ENCODE data around the gene CATSPERE. TPM values are rescaled to one million over a fixed set of nuclear protein-coding genes. Genes with fewer than 3 reads are reported as not detected.
"Not testable (repeated sequence)": the region's sequence is repeated elsewhere in the genome, so short reads cannot be mapped to it uniquely, and the experiment has no call there.

The CATSPERE gene
- total RNA-seq, 2 experiments from 2014 or later = 0.17 TPM

- Mint-ChIP-seq H3K4me1 (ENCODE audit: low read depth) (peaks cover 4% of the 10 kb centered on the region), H3K27me3 (ENCODE audit: low read depth) (no peaks in the 10 kb centered on the region), H3K27ac (no peak overlapping the region), H3K36me3 (ENCODE audit: low read depth) (peaks cover 17% of the 10 kb centered on the region), H3K9me3 (peaks cover 3% of the 10 kb centered on the region), H3K4me3 (no peak overlapping the region)
- CTCF ChIA-PET = interaction anchor here (1.0 kb wide), 1 partner anchor 60 kb away, joined by 3 read pairs; no protein-coding TSS in a partner anchor
- no peak for DNase-seq
- intact Hi-C loops (cut with micrococcal nuclease) = no loop called here
These were observed 203.3 kb downstream of the CATSPERE start for GRCh38 chr1:244664353-244664752.

GRCh38 chr1:244665771-244666217, 204.7 kb downstream of the CATSPERE start:
- Mint-ChIP-seq H3K27ac (no peak overlapping the region), H3K4me1 (ENCODE audit: low read depth) (peaks cover 4% of the 10 kb centered on the region), H3K27me3 (ENCODE audit: low read depth) (no peaks in the 10 kb centered on the region), H3K36me3 (ENCODE audit: low read depth) (peaks cover 6% of the 10 kb centered on the region), H3K9me3 (peaks cover 3% of the 10 kb centered on the region), H3K4me3 (no peak overlapping the region)
- no peak for DNase-seq
- CTCF ChIA-PET = interaction anchor here (1.0 to 1.1 kb wide), 2 partner anchors 9 to 63 kb away, joined by 3 read pairs; no protein-coding TSS in a partner anchor
- intact Hi-C loops (cut with micrococcal nuclease) = no loop called here

- not testable (repeated sequence) for H3K4me3 Mint-ChIP-seq; H3K27ac Mint-ChIP-seq; H3K4me1 Mint-ChIP-seq (ENCODE audit: low read depth)
These were observed 205.8 kb downstream of the CATSPERE start for GRCh38 chr1:244666672-244667418.

GRCh38 chr1:244667797-244668196, 206.7 kb downstream of the CATSPERE start:
- Mint-ChIP-seq H3K4me1 (ENCODE audit: low read depth) (peaks cover under 1% of the 10 kb centered on the region), H3K27me3 (ENCODE audit: low read depth) (no peaks in the 10 kb centered on the region), H3K9me3 (no peaks in the 10 kb centered on the region), H3K4me3 (no peak overlapping the region), H3K36me3 (ENCODE audit: low read depth) (peaks cover 8% of the 10 kb centered on the region), H3K27ac (no peak overlapping the region)
- intact Hi-C loops (cut with micrococcal nuclease) = no loop called here
- DNase-seq = no peak
- CTCF ChIA-PET = no interaction called here

More at GRCh38 chr1:244666672-244667418, 205.8 kb downstream of the CATSPERE start:
- intact Hi-C loops (cut with micrococcal nuclease); DNase-seq; H3K9me3 Mint-ChIP-seq; H3K27me3 Mint-ChIP-seq (ENCODE audit: low read depth); H3K36me3 Mint-ChIP-seq (ENCODE audit: low read depth): not testable (repeated sequence)
- CTCF ChIA-PET = interaction anchor here (1.0 to 1.1 kb wide), 2 partner anchors 8 to 64 kb away, joined by 3 read pairs; no protein-coding TSS in a partner anchor

- Mint-ChIP-seq H3K27ac (no peak overlapping the region), H3K4me3 (no peak overlapping the region), H3K9me3 (no peaks in the 10 kb centered on the region), H3K27me3 (ENCODE audit: low read depth) (no peaks in the 10 kb centered on the region), H3K36me3 (ENCODE audit: low read depth) (peaks cover 17% of the 10 kb centered on the region), H3K4me1 (ENCODE audit: low read depth) (peaks cover 13% of the 10 kb centered on the region)
- intact Hi-C loops (cut with micrococcal nuclease) = no loop called here
- no peak for DNase-seq
- CTCF ChIA-PET = no interaction called here
These were observed 212.0 kb downstream of the CATSPERE start for GRCh38 chr1:244672946-244673682.

- Mint-ChIP-seq H3K27ac (no peak overlapping the region), H3K36me3 (ENCODE audit: low read depth) (peaks cover 23% of the 10 kb centered on the region), H3K4me1 (ENCODE audit: low read depth) (peaks cover 13% of the 10 kb centered on the region), H3K27me3 (ENCODE audit: low read depth) (no peaks in the 10 kb centered on the region), H3K4me3 (no peak overlapping the region), H3K9me3 (no peaks in the 10 kb centered on the region)
- no peak for DNase-seq
- intact Hi-C loops (cut with micrococcal nuclease) = no loop called here
- CTCF ChIA-PET = interaction anchor here (1.0 kb wide), 1 partner anchor 8 kb away, joined by 3 read pairs; no protein-coding TSS in a partner anchor
These were observed 213.4 kb downstream of the CATSPERE start for GRCh38 chr1:244674446-244674845.

- no peak for DNase-seq
- no peaks in the 10 kb centered on the region for H3K9me3 Mint-ChIP-seq
- H3K4me3 Mint-ChIP-seq = no peak overlapping the region
- H3K36me3 Mint-ChIP-seq (ENCODE audit: low read depth) = peaks cover 27% of the 10 kb centered on the region
- CTCF ChIA-PET = interaction anchor here (1.0 kb wide), 1 partner anchor 9 kb away, joined by 3 read pairs; no protein-coding TSS in a partner anchor
- no peak overlapping the region for H3K27ac Mint-ChIP-seq
- H3K27me3 Mint-ChIP-seq (ENCODE audit: low read depth) = no peaks in the 10 kb centered on the region
- H3K4me1 Mint-ChIP-seq (ENCODE audit: low read depth) = peaks cover 13% of the 10 kb centered on the region
- intact Hi-C loops (cut with micrococcal nuclease) = no loop called here
These were observed 214.1 kb downstream of the CATSPERE start for GRCh38 chr1:244675167-244675566.

GRCh38 chr1:244678697-244679096, 217.6 kb downstream of the CATSPERE start:
- no peak overlapping the region for H3K27ac Mint-ChIP-seq
- H3K9me3 Mint-ChIP-seq = no peaks in the 10 kb centered on the region
- H3K4me1 Mint-ChIP-seq (ENCODE audit: low read depth) = peaks cover 13% of the 10 kb centered on the region
- no peak overlapping the region for H3K4me3 Mint-ChIP-seq
- peaks cover 30% of the 10 kb centered on the region for H3K36me3 Mint-ChIP-seq (ENCODE audit: low read depth)
- CTCF ChIA-PET = no interaction called here
- intact Hi-C loops (cut with micrococcal nuclease) = no loop called here
- H3K27me3 Mint-ChIP-seq (ENCODE audit: low read depth) = no peaks in the 10 kb centered on the region
- DNase-seq = no peak

- H3K27me3 Mint-ChIP-seq (ENCODE audit: low read depth) = no peaks in the 10 kb centered on the region
- H3K9me3 Mint-ChIP-seq = no peaks in the 10 kb centered on the region
- no peak overlapping the region for H3K4me3 Mint-ChIP-seq
- no peaks in the 10 kb centered on the region for H3K4me1 Mint-ChIP-seq (ENCODE audit: low read depth)
- CTCF ChIA-PET = no interaction called here
- intact Hi-C loops (cut with micrococcal nuclease) = no loop called here
- peaks cover 26% of the 10 kb centered on the region for H3K36me3 Mint-ChIP-seq (ENCODE audit: low read depth)
- DNase-seq = no peak
- H3K27ac Mint-ChIP-seq = no peak overlapping the region
These were observed 219.6 kb downstream of the CATSPERE start for GRCh38 chr1:244680667-244681066.

GRCh38 chr1:244682087-244682486, 221.0 kb downstream of the CATSPERE start:
- H3K27ac Mint-ChIP-seq; H3K4me3 Mint-ChIP-seq; H3K27me3 Mint-ChIP-seq (ENCODE audit: low read depth); H3K9me3 Mint-ChIP-seq; DNase-seq; H3K4me1 Mint-ChIP-seq (ENCODE audit: low read depth); intact Hi-C loops (cut with micrococcal nuclease); CTCF ChIA-PET: not testable (repeated sequence)
- peaks cover 28% of the 10 kb centered on the region for H3K36me3 Mint-ChIP-seq (ENCODE audit: low read depth)
